Cerebellar nuclear complex (tissue), 1 donor: ENCODE data around the gene NUTF2.
"Not testable (repeated sequence)": the region's sequence is repeated elsewhere in the genome, so short reads cannot be mapped to it uniquely, and the experiment has no call there.

Experiments used
- DNase-seq, 2 experiments: peaks; one replicate each; lab custom pipeline; 2025; lab: John Stamatoyannopoulos, UW

Gene NUTF2

GRCh38 chr16:67864044-67864443 is 17.3 kb downstream of the NUTF2 start:
- not testable (repeated sequence) for DNase-seq

GRCh38 chr16:67864594-67864993 is 17.9 kb downstream of the NUTF2 start:
- no peak for DNase-seq

GRCh38 chr16:67865318-67865717 is 18.6 kb downstream of the NUTF2 start:
- no peak for DNase-seq

DNA sequence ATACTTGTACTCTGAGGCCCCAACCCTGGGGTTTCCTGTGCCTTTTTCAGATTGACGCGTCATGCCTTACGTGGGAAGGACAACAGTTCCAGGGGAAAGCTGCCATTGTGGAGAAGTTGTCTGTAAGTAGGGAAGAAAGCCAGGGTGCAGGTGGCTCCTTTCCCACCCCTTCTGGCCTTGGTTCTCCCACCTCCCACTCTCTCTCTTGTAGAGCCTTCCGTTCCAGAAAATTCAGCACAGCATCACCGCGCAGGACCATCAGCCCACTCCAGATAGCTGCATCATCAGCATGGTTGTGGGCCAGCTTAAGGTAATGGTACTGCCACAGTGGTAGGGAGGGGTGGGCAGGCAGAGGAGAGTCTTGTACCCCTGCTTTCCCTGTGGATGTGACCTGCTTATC is 21.6 kb downstream of the NUTF2 start:
- no peak for DNase-seq

GRCh38 chr16:67869653-67870052 is 22.9 kb downstream of the NUTF2 start:
- no peak for DNase-seq

- DNase-seq: no peak
Observed at GRCh38 chr16:67871256-67871655, 24.5 kb downstream of the NUTF2 start.

DNA sequence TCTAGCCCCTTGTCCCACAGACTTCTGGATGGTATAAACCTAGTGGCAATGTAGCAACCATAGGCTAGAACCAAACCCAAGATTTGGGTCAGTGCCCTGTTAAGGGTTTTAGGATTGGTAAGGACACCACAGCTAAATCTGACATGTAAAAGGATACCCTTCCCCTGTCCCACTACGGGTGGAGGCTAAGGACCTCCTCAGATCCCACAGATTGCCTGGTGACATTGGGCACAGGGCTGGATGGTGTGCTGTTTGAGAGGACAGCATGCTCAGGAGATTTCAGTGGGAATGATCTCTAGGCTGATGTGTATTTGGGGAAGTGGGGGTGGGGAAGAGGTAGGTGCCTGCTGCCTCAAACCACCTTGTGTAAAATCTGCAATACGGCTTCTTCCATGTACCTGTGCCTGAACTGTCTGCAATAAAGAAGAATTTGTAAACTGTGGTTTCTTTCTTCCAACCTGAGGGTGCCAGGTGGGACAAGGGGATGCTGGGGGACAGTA is 25.4 kb downstream of the NUTF2 start:
- no peak for DNase-seq

GRCh38 chr16:67872631-67873434 is 26.1 kb downstream of the NUTF2 start, which contains the start of gene EDC4:
TSS of gene EDC4 (plus strand) at chr16:67873052. CDS start at chr16:67873262, 210 bp downstream.
- no peak for DNase-seq

- DNase-seq: no peak
Observed at GRCh38 chr16:67873435-67874370, 27.0 kb downstream of the NUTF2 start.

DNA sequence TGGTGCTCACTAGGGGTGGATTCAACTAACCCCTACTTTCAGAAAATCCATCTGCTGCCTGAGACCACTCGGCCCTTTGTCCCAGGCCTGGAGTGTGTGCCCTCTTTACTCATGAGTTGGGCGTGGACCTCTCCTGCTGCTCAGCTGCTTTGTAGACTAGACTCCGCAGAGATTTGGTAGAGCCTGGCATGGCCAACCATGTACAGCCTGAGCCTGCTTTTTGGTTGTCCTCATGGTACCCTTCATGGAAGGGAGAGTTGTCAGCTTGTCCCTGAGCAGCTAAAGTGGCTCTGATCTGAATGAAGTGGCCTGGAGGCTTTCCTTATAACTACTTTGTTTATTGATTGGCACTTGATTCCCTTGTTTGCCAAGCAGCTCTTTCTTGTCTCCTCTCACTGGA is 27.6 kb downstream of the NUTF2 start:
- DNase-seq: no peak

GRCh38 chr16:67877064-67877463 is 30.3 kb downstream of the NUTF2 start:
- DNase-seq: no peak

- DNase-seq: no peak
Observed at GRCh38 chr16:67878232-67878631, 31.5 kb downstream of the NUTF2 start.

DNA sequence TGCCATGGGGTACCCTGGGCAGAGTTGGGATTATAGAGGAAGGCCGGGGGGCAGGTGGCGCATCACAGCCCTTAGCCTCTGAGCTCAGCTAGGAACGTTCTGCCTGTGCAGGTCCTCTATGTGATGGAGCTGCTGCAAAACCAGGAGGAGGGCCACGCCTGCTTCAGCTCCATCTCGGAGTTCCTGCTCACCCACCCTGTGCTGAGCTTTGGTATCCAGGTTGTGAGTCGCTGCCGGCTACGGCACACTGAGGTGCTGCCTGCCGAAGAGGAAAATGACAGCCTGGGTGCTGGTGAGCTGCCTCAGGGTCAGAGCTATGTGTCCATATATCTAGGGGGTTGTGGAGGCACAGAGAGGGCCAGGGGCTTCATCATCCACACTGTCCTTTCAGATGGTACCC is 32.1 kb downstream of the NUTF2 start:
- no peak for DNase-seq

GRCh38 chr16:67879462-67879861 is 32.7 kb downstream of the NUTF2 start:
- DNase-seq: no peak

DNA sequence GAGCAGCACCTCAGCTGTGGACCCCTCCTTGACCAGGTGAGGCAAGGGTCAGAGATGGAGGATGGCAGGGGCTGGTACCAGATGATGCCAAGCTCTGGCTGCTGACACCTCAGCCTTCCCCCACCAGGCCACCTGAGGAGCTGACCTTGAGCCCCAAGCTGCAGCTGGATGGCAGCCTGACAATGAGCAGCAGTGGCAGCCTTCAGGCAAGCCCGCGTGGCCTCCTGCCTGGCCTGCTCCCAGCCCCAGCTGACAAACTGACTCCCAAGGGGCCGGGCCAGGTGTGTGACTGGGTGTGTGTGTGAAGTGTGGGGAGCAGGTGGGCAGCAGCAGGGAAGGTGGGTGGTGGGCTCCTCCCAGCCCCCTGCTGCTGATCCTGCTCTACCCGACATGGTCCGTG is 33.2 kb downstream of the NUTF2 start:
- DNase-seq: no peak

DNA sequence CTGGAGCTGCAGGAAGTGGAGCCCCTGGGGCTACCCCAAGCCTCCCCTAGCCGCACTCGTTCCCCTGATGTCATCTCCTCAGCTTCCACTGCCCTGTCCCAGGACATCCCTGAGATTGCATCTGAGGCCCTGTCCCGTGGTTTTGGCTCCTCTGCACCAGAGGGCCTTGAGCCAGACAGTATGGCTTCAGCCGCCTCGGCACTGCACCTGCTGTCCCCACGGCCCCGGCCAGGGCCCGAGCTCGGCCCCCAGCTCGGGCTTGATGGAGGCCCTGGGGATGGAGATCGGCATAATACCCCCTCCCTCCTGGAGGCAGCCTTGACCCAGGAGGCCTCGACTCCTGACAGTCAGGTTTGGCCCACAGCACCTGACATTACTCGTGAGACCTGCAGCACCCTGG is 33.9 kb downstream of the NUTF2 start:
- DNase-seq: no peak

- peak in 1 of 2 experiments; percentile 30 for DNase-seq
Observed at GRCh38 chr16:67881621-67882161, 35.0 kb downstream of the NUTF2 start.

DNA sequence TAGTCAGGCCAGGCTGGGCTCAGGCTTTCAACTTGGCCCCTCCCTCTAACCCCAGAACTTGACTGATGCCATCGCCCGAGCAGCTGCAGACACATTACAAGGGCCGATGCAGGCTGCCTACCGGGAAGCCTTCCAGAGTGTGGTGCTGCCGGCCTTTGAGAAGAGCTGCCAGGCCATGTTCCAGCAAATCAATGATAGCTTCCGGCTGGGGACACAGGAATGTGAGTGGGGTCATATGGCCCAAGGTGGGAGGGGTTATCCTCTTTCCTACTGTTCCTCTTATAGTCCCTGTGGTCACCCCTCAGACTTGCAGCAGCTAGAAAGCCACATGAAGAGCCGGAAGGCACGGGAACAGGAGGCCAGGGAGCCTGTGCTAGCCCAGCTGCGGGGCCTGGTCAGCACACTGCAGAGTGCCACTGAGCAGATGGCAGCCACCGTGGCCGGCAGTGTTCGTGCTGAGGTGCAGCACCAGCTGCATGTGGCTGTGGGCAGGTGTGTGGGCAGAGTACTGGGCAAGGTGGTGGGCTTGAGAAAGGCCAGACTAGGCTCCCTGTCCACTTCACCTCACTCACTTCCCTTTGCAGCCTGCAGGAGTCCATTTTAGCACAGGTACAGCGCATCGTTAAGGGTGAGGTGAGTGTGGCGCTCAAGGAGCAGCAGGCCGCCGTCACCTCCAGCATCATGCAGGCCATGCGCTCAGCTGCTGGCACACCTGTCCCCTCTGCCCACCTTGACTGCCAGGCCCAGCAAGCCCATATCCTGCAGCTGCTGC is 35.8 kb downstream of the NUTF2 start:
- no peak for DNase-seq

DNA sequence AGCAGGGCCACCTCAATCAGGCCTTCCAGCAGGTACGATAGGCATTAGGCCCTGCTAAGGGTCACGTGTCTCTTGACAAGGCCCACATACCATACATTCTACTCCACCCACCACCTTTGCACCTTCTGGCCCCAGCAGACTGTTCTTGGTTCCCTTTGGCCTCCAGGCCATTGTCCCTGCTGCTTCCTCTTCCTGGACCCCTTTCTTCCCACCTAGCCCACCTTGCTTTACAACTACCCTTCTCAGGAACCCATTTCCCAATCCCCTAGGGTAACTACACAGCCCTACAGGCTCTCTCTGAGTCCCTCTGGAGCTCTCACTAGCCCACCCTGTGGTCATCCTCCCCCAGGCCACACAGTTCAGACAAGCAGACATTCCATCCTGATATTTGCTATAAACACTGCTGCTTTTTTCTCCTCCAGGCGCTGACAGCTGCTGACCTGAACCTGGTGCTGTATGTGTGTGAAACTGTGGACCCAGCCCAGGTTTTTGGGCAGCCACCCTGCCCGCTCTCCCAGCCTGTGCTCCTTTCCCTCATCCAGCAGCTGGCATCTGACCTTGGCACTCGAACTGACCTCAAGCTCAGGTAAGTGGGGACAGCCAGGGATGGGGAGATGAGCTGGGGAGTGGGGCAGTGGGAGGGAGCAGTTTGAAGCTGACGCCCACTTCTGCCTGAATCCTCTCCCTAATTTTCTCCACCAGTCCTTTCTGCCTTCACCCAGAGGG is 36.6 kb downstream of the NUTF2 start:
- DNase-seq: no peak

DNA sequence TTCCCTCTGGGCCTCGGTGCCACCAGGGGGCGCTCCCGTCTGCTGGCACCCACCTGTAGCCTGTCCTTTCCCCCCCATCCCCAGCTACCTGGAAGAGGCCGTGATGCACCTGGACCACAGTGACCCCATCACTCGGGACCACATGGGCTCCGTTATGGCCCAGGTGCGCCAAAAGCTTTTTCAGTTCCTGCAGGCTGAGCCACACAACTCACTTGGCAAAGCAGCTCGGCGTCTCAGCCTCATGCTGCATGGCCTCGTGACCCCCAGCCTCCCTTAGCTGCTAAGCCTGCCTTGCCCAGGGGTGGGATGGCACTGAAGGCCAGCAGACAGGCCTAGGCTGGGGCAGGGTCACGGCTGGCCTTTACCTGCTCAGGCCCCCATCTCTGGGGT is 37.1 kb downstream of the NUTF2 start:
- no peak for DNase-seq

GRCh38 chr16:67884684-67885083 is 38.0 kb downstream of the NUTF2 start, which contains the start of gene NRN1L:
TSS of gene NRN1L (plus strand) at chr16:67884885. CDS start at chr16:67884904, 19 bp downstream.
- DNase-seq: peak in 1 of 2 experiments; percentile 53
